ENCODE measurements around the gene GOLGA6L10. TPM values are rescaled to one million over a fixed set of nuclear protein-coding genes. Genes with fewer than 3 reads are reported as not detected.
"Not testable (repeated sequence)": the region's sequence is repeated elsewhere in the genome, so short reads cannot be mapped to it uniquely, and the experiment has no call there.

GOLGA6L10 gene
- polyA plus RNA-seq, 3 donors: 0.12 TPM; not detected in 2

- Mint-ChIP-seq H3K27me3 (ENCODE audit: low read depth in 3 of 3) (peaks cover 4% of the 10 kb centered on the region in 3 donors), H3K27ac (no peak overlapping the region)
Observed at GRCh38 chr15:82301296-82302016, 47.8 kb downstream of the GOLGA6L10 start.

GRCh38 chr15:82300883-82301282, 48.4 kb downstream of the GOLGA6L10 start:
- Histone ChIP-seq H3K27ac (ENCODE audit: low read depth in 1 of 2, low read length in 2 of 2) (no peak overlapping the region), H3K27me3 (ENCODE audit: control insufficient read depth in 2 of 2, insufficient read depth in 2 of 2, low read length in 2 of 2) (no peaks in the 10 kb centered on the region), H3K36me3 (replicated peaks in 1 of 2; ENCODE audit: control insufficient read depth in 1 of 2, insufficient read depth in 2 of 2, low read length in 2 of 2) (no peaks in the 10 kb centered on the region), H3K9ac (ENCODE audit: insufficient read depth, low read length, poor library complexity, severe bottlenecking) (no peak overlapping the region), H3K4me2 (replicated peaks; ENCODE audit: extremely low read depth, low read length, poor library complexity, severe bottlenecking) (no peak overlapping the region), H3K9me3 (replicated peaks in 1 of 2; ENCODE audit: control insufficient read depth in 1 of 2, insufficient read depth in 1 of 2, low read length in 2 of 2) (no peaks in the 10 kb centered on the region), H4K20me1 (ENCODE audit: insufficient read depth, low read length) (no peaks in the 10 kb centered on the region), H2AFZ (ENCODE audit: insufficient read depth, low read depth, low read length, poor library complexity, severe bottlenecking) (no peak overlapping the region), H3K4me3 (replicated peaks in 1 of 3; ENCODE audit: low read depth in 2 of 3, low read length in 3 of 3) (no peak overlapping the region), H3K79me2 (ENCODE audit: insufficient read depth, low read length) (no peaks in the 10 kb centered on the region), H3K4me1 (ENCODE audit: control insufficient read depth in 1 of 2, insufficient read depth in 2 of 2, low read length in 2 of 2) (peaks cover 0 to 8% of the 10 kb centered on the region in 2 donors)
- Mint-ChIP-seq H3K4me1 (peaks cover 7% of the 10 kb centered on the region), H3K27me3 (ENCODE audit: low read depth in 3 of 3) (peaks cover 4% of the 10 kb centered on the region in 3 donors), H3K9me3 (no peaks in the 10 kb centered on the region), H3K36me3 (no peaks in the 10 kb centered on the region), H3K4me3 (no peak overlapping the region), H3K27ac (no peak overlapping the region)
- no peak for DNase-seq
- intact Hi-C loops (cut with micrococcal nuclease): no loop called here
- WGBS (ENCODE audit: insufficient coverage): 100% methylated on average over 5 of the region's 7 CpGs
- TF ChIP-seq CTCF (IDR thresholded peaks at IDR 0.05): no peak

More at GRCh38 chr15:82301296-82302016, 47.8 kb downstream of the GOLGA6L10 start:
- Mint-ChIP-seq H3K4me1 (peaks cover 7% of the 10 kb centered on the region), H3K9me3 (no peaks in the 10 kb centered on the region), H3K4me3 (no peak overlapping the region), H3K36me3 (no peaks in the 10 kb centered on the region)
- no peak overlapping the region for H2AFZ ChIP-seq (ENCODE audit: insufficient read depth, low read depth, low read length, poor library complexity, severe bottlenecking)
- no peak overlapping the region for H3K27ac ChIP-seq (ENCODE audit: low read depth in 1 of 2, low read length in 2 of 2)
- H3K9me3 ChIP-seq (replicated peaks in 1 of 2; ENCODE audit: control insufficient read depth in 1 of 2, insufficient read depth in 1 of 2, low read length in 2 of 2): no peaks in the 10 kb centered on the region
- TF ChIP-seq CTCF (IDR thresholded peaks at IDR 0.05): no peak
- no peak overlapping the region for H3K4me2 ChIP-seq (replicated peaks; ENCODE audit: extremely low read depth, low read length, poor library complexity, severe bottlenecking)
- no peaks in the 10 kb centered on the region for H3K27me3 ChIP-seq (ENCODE audit: control insufficient read depth in 2 of 2, insufficient read depth in 2 of 2, low read length in 2 of 2)
- no peak overlapping the region for H3K9ac ChIP-seq (ENCODE audit: insufficient read depth, low read length, poor library complexity, severe bottlenecking)
- H4K20me1 ChIP-seq (ENCODE audit: insufficient read depth, low read length): no peaks in the 10 kb centered on the region
- no peak for DNase-seq
- peaks cover 0 to 8% of the 10 kb centered on the region in 2 donors for H3K4me1 ChIP-seq (ENCODE audit: control insufficient read depth in 1 of 2, insufficient read depth in 2 of 2, low read length in 2 of 2)
- 100% methylated on average over 1 of the region's 3 CpGs for WGBS (ENCODE audit: insufficient coverage)
- H3K36me3 ChIP-seq (replicated peaks in 1 of 2; ENCODE audit: control insufficient read depth in 1 of 2, insufficient read depth in 2 of 2, low read length in 2 of 2): no peaks in the 10 kb centered on the region
- H3K79me2 ChIP-seq (ENCODE audit: insufficient read depth, low read length): no peaks in the 10 kb centered on the region
- no peak overlapping the region for H3K4me3 ChIP-seq (replicated peaks in 1 of 3; ENCODE audit: low read depth in 2 of 3, low read length in 3 of 3)
- intact Hi-C loops (cut with micrococcal nuclease): no loop called here

GRCh38 chr15:82300326-82300725, 48.9 kb downstream of the GOLGA6L10 start:
- H4K20me1 ChIP-seq (ENCODE audit: insufficient read depth, low read length); H3K9me3 ChIP-seq (replicated peaks in 1 of 2; ENCODE audit: control insufficient read depth in 1 of 2, insufficient read depth in 1 of 2, low read length in 2 of 2); H3K4me3 ChIP-seq (replicated peaks in 1 of 3; ENCODE audit: low read depth in 2 of 3, low read length in 3 of 3); H3K9ac ChIP-seq (ENCODE audit: insufficient read depth, low read length, poor library complexity, severe bottlenecking); H3K27me3 ChIP-seq (ENCODE audit: control insufficient read depth in 2 of 2, insufficient read depth in 2 of 2, low read length in 2 of 2); H3K4me2 ChIP-seq (replicated peaks; ENCODE audit: extremely low read depth, low read length, poor library complexity, severe bottlenecking); DNase-seq; H3K79me2 ChIP-seq (ENCODE audit: insufficient read depth, low read length); H2AFZ ChIP-seq (ENCODE audit: insufficient read depth, low read depth, low read length, poor library complexity, severe bottlenecking); H3K4me1 ChIP-seq (ENCODE audit: control insufficient read depth in 1 of 2, insufficient read depth in 2 of 2, low read length in 2 of 2); intact Hi-C loops (cut with micrococcal nuclease); H3K27me3 Mint-ChIP-seq (ENCODE audit: low read depth in 3 of 3); H3K36me3 ChIP-seq (replicated peaks in 1 of 2; ENCODE audit: control insufficient read depth in 1 of 2, insufficient read depth in 2 of 2, low read length in 2 of 2); H3K9me3 Mint-ChIP-seq; H3K4me3 Mint-ChIP-seq; H3K36me3 Mint-ChIP-seq; H3K27ac ChIP-seq (ENCODE audit: low read depth in 1 of 2, low read length in 2 of 2); H3K4me1 Mint-ChIP-seq; H3K27ac Mint-ChIP-seq: not testable (repeated sequence)
- WGBS (ENCODE audit: insufficient coverage): 95% methylated on average over 2 of the region's 6 CpGs

All from CD14-positive monocyte (primary cell).